Tibial nerve (tissue), 4 donors: ENCODE measurements around the gene ZFX.

ENCODE experiments used
- EP300 ChIP-seq, 2 donors: sonication (generic); formaldehyde crosslinking; IDR thresholded peaks; one replicate each; pipeline ENCODE4 v1.6.1; 2017; ENCODE audit warnings: antibody characterized with exemption in 2 of 2, mild to moderate bottlenecking in 1 of 2
- POLR2A ChIP-seq, 2 donors: fragments of 450-650 bp; IDR thresholded peaks; one replicate each; pipeline ENCODE4 v1.6.1; 2017; ENCODE audit warnings: antibody characterized with exemption in 2 of 2, mild to moderate bottlenecking in 2 of 2, moderate library complexity in 2 of 2
- TF ChIP-seq, protein P1 (sequence below), 5 experiments: fragments of 200-600 bp in 3 of 5; fragments of 450-650 bp in 2 of 5; sonication (generic) in 3 of 5; IDR thresholded peaks; one replicate each; pipeline ENCODE4 v1.5.1; 2016 to 2019; ENCODE audit warnings: antibody characterized with exemption in 5 of 5, mild to moderate bottlenecking in 3 of 5, moderate library complexity in 2 of 5

DNA sequence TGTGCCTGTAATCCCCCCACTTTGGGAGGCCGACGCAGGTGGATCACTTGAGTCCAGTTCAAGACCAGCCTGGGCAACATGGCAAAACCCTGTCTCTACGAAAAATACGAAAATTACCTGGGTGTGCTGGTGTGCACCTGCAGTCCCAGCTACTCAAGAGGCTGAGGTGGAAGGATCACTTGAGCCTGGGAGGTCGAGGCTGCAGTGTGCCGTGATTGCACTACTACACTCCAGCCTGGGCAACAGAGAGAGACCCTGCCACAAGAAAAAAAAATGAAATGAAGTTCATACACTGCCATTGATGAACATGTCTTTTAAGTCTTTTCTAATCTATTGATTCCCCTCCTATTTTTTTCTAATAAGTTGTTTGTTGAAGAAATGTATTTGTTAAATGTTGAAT is 5.0 kb upstream of the ZFX start:
- TF ChIP-seq, protein P1, sequence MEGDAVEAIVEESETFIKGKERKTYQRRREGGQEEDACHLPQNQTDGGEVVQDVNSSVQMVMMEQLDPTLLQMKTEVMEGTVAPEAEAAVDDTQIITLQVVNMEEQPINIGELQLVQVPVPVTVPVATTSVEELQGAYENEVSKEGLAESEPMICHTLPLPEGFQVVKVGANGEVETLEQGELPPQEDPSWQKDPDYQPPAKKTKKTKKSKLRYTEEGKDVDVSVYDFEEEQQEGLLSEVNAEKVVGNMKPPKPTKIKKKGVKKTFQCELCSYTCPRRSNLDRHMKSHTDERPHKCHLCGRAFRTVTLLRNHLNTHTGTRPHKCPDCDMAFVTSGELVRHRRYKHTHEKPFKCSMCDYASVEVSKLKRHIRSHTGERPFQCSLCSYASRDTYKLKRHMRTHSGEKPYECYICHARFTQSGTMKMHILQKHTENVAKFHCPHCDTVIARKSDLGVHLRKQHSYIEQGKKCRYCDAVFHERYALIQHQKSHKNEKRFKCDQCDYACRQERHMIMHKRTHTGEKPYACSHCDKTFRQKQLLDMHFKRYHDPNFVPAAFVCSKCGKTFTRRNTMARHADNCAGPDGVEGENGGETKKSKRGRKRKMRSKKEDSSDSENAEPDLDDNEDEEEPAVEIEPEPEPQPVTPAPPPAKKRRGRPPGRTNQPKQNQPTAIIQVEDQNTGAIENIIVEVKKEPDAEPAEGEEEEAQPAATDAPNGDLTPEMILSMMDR (IDR thresholded peaks at IDR 0.05), result no peak
- TF ChIP-seq EP300 (IDR thresholded peaks at IDR 0.05), result no peak
- TF ChIP-seq POLR2A (IDR thresholded peaks at IDR 0.05), result no peak
